Cardiac fibroblast (primary cell): ENCODE results near the gene RBM46.
A peak's percentile ranks its signal among the peaks of the same experiment; 100 is the strongest.

ENCODE experiments used
- DNase-seq, 2 donors: peaks; one replicate each; pipeline versions ENCODE4 v3.0.0 to v3.0.0-alpha.2; 2010; ENCODE audit warnings: low read depth in 2 of 2
- H3K4me3 ChIP-seq, 2 donors: replicated peaks in 1 of 2; 1 replicate in 1 of 2; 2 replicates in 1 of 2; pipeline ENCODE4 v1.5.1; 2011; ENCODE audit warnings: low read depth in 2 of 2, low read length in 2 of 2, mild to moderate bottlenecking in 2 of 2, moderate library complexity in 1 of 2
- TF ChIP-seq, protein P1 (sequence below): IDR thresholded peaks from one replicate; pipeline ENCODE4 v1.5.1; 2011; ENCODE audit warnings: low read depth, mild to moderate bottlenecking, low read length, inconsistent platforms

The RBM46 gene

DNA sequence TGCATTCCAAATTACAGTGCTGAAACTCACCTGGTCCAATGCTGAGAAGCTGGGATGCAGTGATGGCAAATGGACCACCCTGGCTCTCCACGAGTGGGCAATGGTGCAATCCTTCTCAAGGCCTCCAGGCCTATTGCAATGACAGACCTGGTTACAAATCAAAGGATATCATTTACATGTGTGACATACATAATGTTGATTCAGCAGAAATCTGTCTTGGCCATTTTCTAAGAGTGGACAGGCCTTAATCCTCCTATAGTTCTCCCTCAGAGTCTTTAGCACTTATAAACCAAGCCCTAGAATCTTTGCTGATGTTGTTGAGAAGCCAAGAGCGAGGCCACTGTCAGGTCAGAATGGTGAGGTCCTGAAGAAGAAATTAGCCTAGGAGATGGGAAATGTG lies 20.2 kb upstream of the RBM46 start:
- no peak for DNase-seq

DNA sequence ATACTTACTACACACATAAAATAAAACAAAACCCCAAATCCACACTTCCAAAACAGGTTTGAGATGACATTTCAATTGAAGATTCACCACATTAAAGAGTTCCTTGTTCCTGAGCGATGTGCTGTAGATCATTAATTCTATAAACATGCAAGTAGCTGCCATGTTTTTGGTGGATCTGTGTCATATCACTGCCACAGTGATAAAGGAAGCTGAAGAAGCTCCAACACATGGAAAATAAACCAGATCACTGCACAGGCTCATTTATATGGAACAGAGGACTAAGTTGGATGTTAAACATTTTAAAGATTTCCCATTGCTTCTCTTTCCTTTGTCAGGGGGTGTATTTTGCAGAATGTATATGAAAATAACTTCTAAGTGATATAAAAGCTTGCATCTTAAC lies 2.8 kb upstream of the RBM46 start:
- TF ChIP-seq, protein P1, sequence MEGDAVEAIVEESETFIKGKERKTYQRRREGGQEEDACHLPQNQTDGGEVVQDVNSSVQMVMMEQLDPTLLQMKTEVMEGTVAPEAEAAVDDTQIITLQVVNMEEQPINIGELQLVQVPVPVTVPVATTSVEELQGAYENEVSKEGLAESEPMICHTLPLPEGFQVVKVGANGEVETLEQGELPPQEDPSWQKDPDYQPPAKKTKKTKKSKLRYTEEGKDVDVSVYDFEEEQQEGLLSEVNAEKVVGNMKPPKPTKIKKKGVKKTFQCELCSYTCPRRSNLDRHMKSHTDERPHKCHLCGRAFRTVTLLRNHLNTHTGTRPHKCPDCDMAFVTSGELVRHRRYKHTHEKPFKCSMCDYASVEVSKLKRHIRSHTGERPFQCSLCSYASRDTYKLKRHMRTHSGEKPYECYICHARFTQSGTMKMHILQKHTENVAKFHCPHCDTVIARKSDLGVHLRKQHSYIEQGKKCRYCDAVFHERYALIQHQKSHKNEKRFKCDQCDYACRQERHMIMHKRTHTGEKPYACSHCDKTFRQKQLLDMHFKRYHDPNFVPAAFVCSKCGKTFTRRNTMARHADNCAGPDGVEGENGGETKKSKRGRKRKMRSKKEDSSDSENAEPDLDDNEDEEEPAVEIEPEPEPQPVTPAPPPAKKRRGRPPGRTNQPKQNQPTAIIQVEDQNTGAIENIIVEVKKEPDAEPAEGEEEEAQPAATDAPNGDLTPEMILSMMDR: no peak
- no peak overlapping the region for H3K4me3 ChIP-seq
- DNase-seq: no peak

More for the DNA sequence above, 20.2 kb upstream of the RBM46 start:
- TF ChIP-seq, protein P1: no peak
- no peak overlapping the region for H3K4me3 ChIP-seq

DNA sequence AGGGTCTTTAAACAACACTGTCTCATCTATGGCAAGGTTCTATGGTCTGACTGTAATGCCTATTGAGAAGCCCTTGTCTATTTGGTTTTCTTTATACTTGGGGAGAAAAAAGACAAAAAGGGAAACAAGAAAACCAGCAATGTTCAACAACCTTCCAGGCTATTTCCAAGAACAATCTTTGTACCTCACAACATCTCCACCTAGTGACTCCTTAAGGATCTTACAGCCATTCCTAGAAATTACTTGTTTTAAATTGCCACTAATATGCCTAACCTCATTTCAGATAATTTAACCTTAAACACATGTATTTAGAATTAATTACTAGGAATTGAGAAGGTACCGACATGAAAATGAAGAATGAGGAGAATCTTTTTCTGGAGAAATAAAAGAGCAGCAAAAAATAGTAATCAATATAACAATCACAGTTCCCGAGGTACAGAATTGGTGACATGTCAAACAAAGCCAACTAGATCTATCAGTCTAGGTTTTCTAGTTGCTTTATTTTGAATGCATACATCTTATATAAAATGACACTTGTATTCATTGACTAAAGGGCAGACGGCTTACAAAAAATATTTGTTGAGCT lies 1.6 kb upstream of the RBM46 start:
- H3K4me3 ChIP-seq: no peak overlapping the region
- peak; percentile 63 to 72 for DNase-seq
- TF ChIP-seq, protein P1: peak; percentile 60

DNA sequence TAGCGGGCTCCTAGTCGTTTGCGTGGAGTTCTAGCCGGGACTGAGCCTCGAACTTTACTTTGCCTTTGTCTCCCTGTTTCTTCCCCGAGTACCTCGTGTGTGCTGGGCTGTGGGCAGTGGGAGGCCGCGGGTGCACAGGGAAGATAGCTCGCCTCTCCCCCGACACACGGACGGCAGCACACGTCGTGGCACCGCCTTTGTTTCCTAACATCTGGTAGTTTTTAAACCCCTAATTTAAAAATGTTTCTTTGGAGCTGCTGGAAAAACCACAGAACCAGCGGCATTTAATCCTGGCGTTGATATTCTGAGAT lies 866 bp downstream of the RBM46 start:
- TF ChIP-seq, protein P1: no peak
- no peak for DNase-seq
- H3K4me3 ChIP-seq: no peak overlapping the region

DNA sequence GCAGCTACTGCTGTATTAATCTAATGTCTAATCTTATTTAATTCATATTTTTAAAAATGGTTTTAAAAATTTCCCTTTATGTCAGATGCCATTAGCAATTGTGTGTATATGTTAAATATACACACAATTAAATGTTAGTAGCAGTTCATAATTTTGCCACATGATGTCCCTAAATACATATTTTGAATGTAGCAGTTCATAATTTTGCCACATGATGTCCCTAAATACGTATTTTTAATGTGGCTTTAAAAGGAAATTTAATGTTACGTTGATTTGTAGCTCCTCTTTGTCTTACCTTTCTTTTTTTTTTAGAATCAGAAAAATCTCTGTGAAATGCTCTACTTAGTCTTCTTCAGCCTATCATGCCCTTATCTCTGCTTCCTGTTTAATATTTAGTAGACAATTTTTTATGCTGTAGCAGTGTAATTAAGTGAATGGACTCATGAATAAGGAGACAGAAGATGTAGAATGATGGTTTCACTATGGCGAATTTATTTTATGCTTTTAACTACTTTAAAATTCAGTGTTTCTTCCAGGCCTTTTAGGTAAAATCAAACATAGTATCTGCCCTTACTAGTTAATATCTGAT lies 26.1 kb downstream of the RBM46 start:
- no peak overlapping the region for H3K4me3 ChIP-seq
- DNase-seq: peak; percentile 70 to 74
- TF ChIP-seq, protein P1: peak; percentile 67

DNA sequence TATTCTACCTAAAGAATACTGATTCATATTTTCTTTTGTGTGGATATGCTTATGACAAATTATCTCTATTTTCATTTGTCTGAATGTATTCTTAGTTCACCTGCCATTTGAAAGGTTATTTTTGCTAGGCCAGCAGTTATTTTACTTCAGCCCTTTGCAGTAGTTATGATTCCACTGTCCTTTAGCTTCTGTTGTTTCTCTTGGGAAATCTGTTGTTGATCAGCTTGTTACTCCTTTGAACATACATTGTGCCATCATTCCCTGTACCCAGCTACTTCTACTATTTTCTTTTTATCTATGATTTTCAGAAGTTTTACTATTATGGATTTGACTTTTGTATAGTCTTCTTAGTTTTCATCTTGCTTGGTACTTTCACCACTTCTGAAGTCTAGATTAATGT lies 37.2 kb downstream of the RBM46 start:
- H3K4me3 ChIP-seq: no peak overlapping the region
- no peak for DNase-seq
- TF ChIP-seq, protein P1: no peak

DNA sequence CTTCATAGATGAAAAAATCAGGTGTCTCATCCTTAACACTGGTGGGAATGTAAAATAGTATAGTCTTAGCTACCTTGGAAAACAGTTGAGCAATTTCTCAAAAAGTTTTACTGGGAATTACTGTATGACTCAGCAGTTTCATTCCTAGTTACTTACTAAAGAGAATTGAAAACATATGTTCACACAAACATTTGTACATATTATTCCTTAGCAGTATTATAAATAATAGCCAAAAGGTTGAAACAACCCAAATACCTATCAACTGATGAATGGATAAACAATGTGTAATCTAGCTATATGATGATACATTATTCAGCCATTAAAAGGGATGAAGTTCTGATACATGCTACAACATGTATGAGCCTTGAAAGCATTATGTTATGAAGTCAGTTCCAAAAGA lies 41.7 kb downstream of the RBM46 start:
- H3K4me3 ChIP-seq: no peak overlapping the region
- peak; percentile 63 to 79 for DNase-seq
- TF ChIP-seq, protein P1: no peak
